NOMO-1 treated with DMSO at 0.1 percent for 48 hours (cell line): Measurements from ENCODE around the gene KLRC2.
"Not testable (repeated sequence)": the region's sequence is repeated elsewhere in the genome, so short reads cannot be mapped to it uniquely, and the experiment has no call there.

Experiments used
- DNase-seq: peaks from one replicate; lab custom pipeline; 2025; ENCODE audit not compliant: unreplicated experiment; lab: John Stamatoyannopoulos, UW

Gene KLRC2

GRCh38 chr12:10406725-10407124 is 29.1 kb downstream of the KLRC2 start:
- DNase-seq: peak; percentile 84

- DNase-seq: no peak
Measured at GRCh38 chr12:10405294-10405693, 30.5 kb downstream of the KLRC2 start.

- no peak for DNase-seq
Measured at GRCh38 chr12:10404798-10405197, 31.0 kb downstream of the KLRC2 start.

- DNase-seq: no peak
Measured at GRCh38 chr12:10400829-10401228, 35.0 kb downstream of the KLRC2 start.

- DNase-seq: no peak
Measured at GRCh38 chr12:10398168-10398567, 37.6 kb downstream of the KLRC2 start.

GRCh38 chr12:10397296-10397695 is 38.5 kb downstream of the KLRC2 start:
- no peak for DNase-seq

GRCh38 chr12:10396176-10396575 is 39.6 kb downstream of the KLRC2 start:
- DNase-seq: not testable (repeated sequence)

GRCh38 chr12:10395390-10395998 is 40.3 kb downstream of the KLRC2 start:
- DNase-seq: peak; percentile 95

- DNase-seq: not testable (repeated sequence)
Measured at GRCh38 chr12:10394531-10395152, 41.2 kb downstream of the KLRC2 start.

GRCh38 chr12:10393291-10393690 is 42.5 kb downstream of the KLRC2 start:
- no peak for DNase-seq

- peak; percentile 82 for DNase-seq
Measured at GRCh38 chr12:10392394-10392930, 43.3 kb downstream of the KLRC2 start.

GRCh38 chr12:10390991-10391390 is 44.8 kb downstream of the KLRC2 start:
- DNase-seq: not testable (repeated sequence)

- no peak for DNase-seq
Measured at GRCh38 chr12:10389904-10390303, 45.9 kb downstream of the KLRC2 start, which contains the start of gene KLRK1. Gene KLRK1 (minus strand): TSS chr12:10390041. CDS start chr12:10388810, 1,231 bp downstream.

GRCh38 chr12:10388624-10389413 is 47.0 kb downstream of the KLRC2 start:
- DNase-seq: no peak

GRCh38 chr12:10387498-10387897 is 48.3 kb downstream of the KLRC2 start:
- DNase-seq: not testable (repeated sequence)

- DNase-seq: no peak
Measured at GRCh38 chr12:10386857-10387256, 49.0 kb downstream of the KLRC2 start.

GRCh38 chr12:10385166-10385613 is 50.6 kb downstream of the KLRC2 start:
- DNase-seq: no peak

GRCh38 chr12:10384191-10384590 is 51.6 kb downstream of the KLRC2 start:
- no peak for DNase-seq

- no peak for DNase-seq
Measured at GRCh38 chr12:10381928-10382628, 53.7 kb downstream of the KLRC2 start.
